ENCODE measurements around the gene ZC3H15.
"Not testable (repeated sequence)": the region's sequence is repeated elsewhere in the genome, so short reads cannot be mapped to it uniquely, and the experiment has no call there.

Gene ZC3H15

GRCh38 chr2:186485871-186486650, at the start of gene ZC3H15:
Gene ZC3H15 (plus strand): TSS chr2:186486260. CDS start chr2:186486383, 123 bp downstream.
- peak; percentile 96 for DNase-seq (ENCODE audit: low spot score)

GRCh38 chr2:186437719-186438118, 48.3 kb upstream of the ZC3H15 start:
- DNase-seq (ENCODE audit: low spot score), result no peak

GRCh38 chr2:186439673-186440095, 46.4 kb upstream of the ZC3H15 start:
- DNase-seq (ENCODE audit: low spot score), result not testable (repeated sequence)

- no peak for DNase-seq (ENCODE audit: low spot score)
Measured at GRCh38 chr2:186440506-186440905, 45.6 kb upstream of the ZC3H15 start.

- no peak for DNase-seq (ENCODE audit: low spot score)
Measured at GRCh38 chr2:186442885-186443284, 43.2 kb upstream of the ZC3H15 start.

- no peak for DNase-seq (ENCODE audit: low spot score)
Measured at GRCh38 chr2:186443851-186444250, 42.2 kb upstream of the ZC3H15 start.

- DNase-seq (ENCODE audit: low spot score), result no peak
Measured at GRCh38 chr2:186445506-186445905, 40.6 kb upstream of the ZC3H15 start.

- no peak for DNase-seq (ENCODE audit: low spot score)
Measured at GRCh38 chr2:186455613-186456012, 30.4 kb upstream of the ZC3H15 start.

GRCh38 chr2:186456941-186457340, 29.1 kb upstream of the ZC3H15 start:
- DNase-seq (ENCODE audit: low spot score), result no peak

- DNase-seq (ENCODE audit: low spot score), result no peak
Measured at GRCh38 chr2:186457908-186458307, 28.2 kb upstream of the ZC3H15 start.

- no peak for DNase-seq (ENCODE audit: low spot score)
Measured at GRCh38 chr2:186459009-186459408, 27.1 kb upstream of the ZC3H15 start.

- DNase-seq (ENCODE audit: low spot score), result no peak
Measured at GRCh38 chr2:186460465-186460864, 25.6 kb upstream of the ZC3H15 start.

GRCh38 chr2:186466743-186467142, 19.3 kb upstream of the ZC3H15 start:
- no peak for DNase-seq (ENCODE audit: low spot score)

GRCh38 chr2:186467421-186467820, 18.6 kb upstream of the ZC3H15 start:
- DNase-seq (ENCODE audit: low spot score), result no peak

GRCh38 chr2:186472722-186473493, 13.2 kb upstream of the ZC3H15 start:
- DNase-seq (ENCODE audit: low spot score), result not testable (repeated sequence)

GRCh38 chr2:186474239-186474638, 11.8 kb upstream of the ZC3H15 start:
- not testable (repeated sequence) for DNase-seq (ENCODE audit: low spot score)

- DNase-seq (ENCODE audit: low spot score), result no peak
Measured at GRCh38 chr2:186477790-186478189, 8.3 kb upstream of the ZC3H15 start.

- DNase-seq (ENCODE audit: low spot score), result no peak
Measured at GRCh38 chr2:186480991-186481390, 5.1 kb upstream of the ZC3H15 start.

- DNase-seq (ENCODE audit: low spot score), result no peak
Measured at GRCh38 chr2:186484062-186484735, 1.9 kb upstream of the ZC3H15 start.

- no peak for DNase-seq (ENCODE audit: low spot score)
Measured at GRCh38 chr2:186485576-186485870, 537 bp upstream of the ZC3H15 start.

GRCh38 chr2:186486651-186487647, 889 bp downstream of the ZC3H15 start:
- no peak for DNase-seq (ENCODE audit: low spot score)

All from CD4-positive, alpha-beta T cell treated with Interleukin-6 at 100 ng/mL for 8 hours (primary cell).